Endothelial cell (in vitro differentiated cells): ENCODE results near the gene PAM. TPM values are rescaled to one million over a fixed set of nuclear protein-coding genes. Genes with fewer than 3 reads are reported as not detected.
"Not testable (repeated sequence)": the region's sequence is repeated elsewhere in the genome, so short reads cannot be mapped to it uniquely, and the experiment has no call there.

Experiments used
- DNase-seq: peaks from one replicate; pipeline ENCODE4 v3.0.0; 2021; ENCODE audit warnings: low spot score
- H3K27ac Mint-ChIP-seq: one replicate; pipeline ENCODE4 v1.8.0; 2021; ENCODE audit warnings: mixed read lengths, inconsistent platforms; ENCODE audit not compliant: unreplicated experiment
- H3K27me3 Mint-ChIP-seq: one replicate; pipeline ENCODE4 v1.8.0; 2021; ENCODE audit warnings: mild to moderate bottlenecking, moderate library complexity, mixed read lengths, inconsistent platforms; ENCODE audit not compliant: unreplicated experiment
- H3K36me3 Mint-ChIP-seq: one replicate; pipeline ENCODE4 v1.8.0; 2021; ENCODE audit warnings: mild to moderate bottlenecking, low read depth, mixed read lengths, inconsistent platforms; ENCODE audit not compliant: unreplicated experiment
- H3K4me1 Mint-ChIP-seq: one replicate; pipeline ENCODE4 v1.8.0; 2021; ENCODE audit warnings: mild to moderate bottlenecking, mixed read lengths, inconsistent platforms; ENCODE audit not compliant: unreplicated experiment
- H3K4me3 Mint-ChIP-seq: one replicate; pipeline ENCODE4 v1.8.0; 2021; ENCODE audit warnings: mild to moderate bottlenecking, mixed read lengths, inconsistent platforms; ENCODE audit not compliant: unreplicated experiment
- H3K9me3 Mint-ChIP-seq: one replicate; pipeline ENCODE4 v1.8.0; 2021; ENCODE audit warnings: mixed read lengths, inconsistent platforms; ENCODE audit not compliant: unreplicated experiment
- total RNA-seq: library from RNA; stranded (reverse); fragmentation: NEBNext Ultra II Directional; extraction: Animal tissue kit (Norgen Biotek cat#: 25700); gene quantifications from one replicate; pipeline ENCODE4 v1.2.1, GENCODE V29; 2021; ENCODE audit not compliant: unreplicated experiment
- TF ChIP-seq, protein P1 (sequence below): fragments of 200-600 bp; sonication (generic); IDR thresholded peaks from one replicate; pipeline ENCODE4 v1.5.0; 2021; ENCODE audit warnings: antibody characterized with exemption; ENCODE audit not compliant: unreplicated experiment

The PAM gene
- total RNA-seq, 1 donor from 2014 or later = 255 TPM

DNA sequence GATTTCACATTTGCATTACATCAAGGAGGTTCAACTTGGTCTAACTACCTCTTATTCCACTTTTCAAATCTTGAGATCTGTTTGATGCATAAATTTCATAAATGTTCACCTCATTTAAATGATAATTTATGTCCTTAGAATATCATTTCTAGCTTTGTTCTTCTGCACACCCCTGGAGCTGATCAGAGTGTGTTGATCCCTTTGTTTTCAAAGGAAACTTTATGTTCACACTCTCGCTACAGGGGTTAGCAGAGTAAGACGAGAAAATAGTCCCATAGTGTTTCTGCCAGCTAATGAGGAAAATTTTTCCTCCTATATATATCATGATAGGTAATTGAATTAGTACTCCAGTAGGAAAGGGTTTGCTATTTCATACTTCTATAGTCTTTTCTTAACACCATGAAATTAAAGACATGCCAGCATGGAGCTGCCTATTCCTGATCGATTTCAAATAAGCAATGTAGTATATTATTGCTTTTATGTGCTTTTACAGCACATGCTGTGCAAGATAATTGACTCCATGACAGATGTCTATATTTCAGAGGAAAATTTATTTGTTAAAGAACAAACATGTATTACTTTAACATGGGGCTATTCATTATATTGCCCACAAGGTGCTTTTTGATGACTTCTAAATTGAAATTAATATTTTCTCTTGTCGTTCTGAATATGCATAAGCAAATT lies 4.8 kb upstream of the PAM start:
- TF ChIP-seq, protein P1, sequence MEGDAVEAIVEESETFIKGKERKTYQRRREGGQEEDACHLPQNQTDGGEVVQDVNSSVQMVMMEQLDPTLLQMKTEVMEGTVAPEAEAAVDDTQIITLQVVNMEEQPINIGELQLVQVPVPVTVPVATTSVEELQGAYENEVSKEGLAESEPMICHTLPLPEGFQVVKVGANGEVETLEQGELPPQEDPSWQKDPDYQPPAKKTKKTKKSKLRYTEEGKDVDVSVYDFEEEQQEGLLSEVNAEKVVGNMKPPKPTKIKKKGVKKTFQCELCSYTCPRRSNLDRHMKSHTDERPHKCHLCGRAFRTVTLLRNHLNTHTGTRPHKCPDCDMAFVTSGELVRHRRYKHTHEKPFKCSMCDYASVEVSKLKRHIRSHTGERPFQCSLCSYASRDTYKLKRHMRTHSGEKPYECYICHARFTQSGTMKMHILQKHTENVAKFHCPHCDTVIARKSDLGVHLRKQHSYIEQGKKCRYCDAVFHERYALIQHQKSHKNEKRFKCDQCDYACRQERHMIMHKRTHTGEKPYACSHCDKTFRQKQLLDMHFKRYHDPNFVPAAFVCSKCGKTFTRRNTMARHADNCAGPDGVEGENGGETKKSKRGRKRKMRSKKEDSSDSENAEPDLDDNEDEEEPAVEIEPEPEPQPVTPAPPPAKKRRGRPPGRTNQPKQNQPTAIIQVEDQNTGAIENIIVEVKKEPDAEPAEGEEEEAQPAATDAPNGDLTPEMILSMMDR = no peak
- Mint-ChIP-seq H3K27ac (no peak overlapping the region), H3K9me3 (no peaks in the 10 kb centered on the region), H3K27me3 (peaks cover 14% of the 10 kb centered on the region), H3K36me3 (peaks cover 8% of the 10 kb centered on the region), H3K4me3 (no peak overlapping the region), H3K4me1 (peaks cover 10% of the 10 kb centered on the region)
- DNase-seq = no peak

DNA sequence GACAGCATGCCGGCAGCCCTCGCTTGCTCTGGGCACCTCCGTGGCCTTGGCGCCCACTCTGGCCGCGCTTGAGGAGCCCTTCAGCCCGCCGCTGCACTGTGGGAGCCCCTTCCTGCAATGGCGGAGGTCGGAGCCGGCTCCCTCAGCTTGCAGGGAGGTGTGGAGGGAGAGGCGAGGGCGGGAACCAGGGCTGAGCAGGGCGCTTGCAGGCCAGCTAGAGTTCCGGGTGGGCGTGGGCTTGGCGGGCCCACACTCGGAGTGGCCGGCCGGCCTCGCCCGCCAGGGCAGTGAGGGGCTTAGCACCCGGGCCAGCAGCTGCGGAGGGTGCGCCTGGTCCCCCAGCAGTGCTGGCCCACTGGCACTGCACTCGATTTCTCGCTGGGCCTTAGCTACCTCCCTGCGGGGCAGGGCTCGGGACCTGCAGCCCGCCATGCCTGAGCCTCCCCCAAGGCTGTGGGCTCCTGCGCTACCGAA lies 3.2 kb upstream of the PAM start:
- peaks cover 19% of the 10 kb centered on the region for H3K4me1 Mint-ChIP-seq
- H3K36me3 Mint-ChIP-seq = peaks cover 18% of the 10 kb centered on the region
- H3K4me3 Mint-ChIP-seq, H3K27ac Mint-ChIP-seq, DNase-seq, H3K9me3 Mint-ChIP-seq: not testable (repeated sequence)
- H3K27me3 Mint-ChIP-seq = peaks cover 18% of the 10 kb centered on the region

DNA sequence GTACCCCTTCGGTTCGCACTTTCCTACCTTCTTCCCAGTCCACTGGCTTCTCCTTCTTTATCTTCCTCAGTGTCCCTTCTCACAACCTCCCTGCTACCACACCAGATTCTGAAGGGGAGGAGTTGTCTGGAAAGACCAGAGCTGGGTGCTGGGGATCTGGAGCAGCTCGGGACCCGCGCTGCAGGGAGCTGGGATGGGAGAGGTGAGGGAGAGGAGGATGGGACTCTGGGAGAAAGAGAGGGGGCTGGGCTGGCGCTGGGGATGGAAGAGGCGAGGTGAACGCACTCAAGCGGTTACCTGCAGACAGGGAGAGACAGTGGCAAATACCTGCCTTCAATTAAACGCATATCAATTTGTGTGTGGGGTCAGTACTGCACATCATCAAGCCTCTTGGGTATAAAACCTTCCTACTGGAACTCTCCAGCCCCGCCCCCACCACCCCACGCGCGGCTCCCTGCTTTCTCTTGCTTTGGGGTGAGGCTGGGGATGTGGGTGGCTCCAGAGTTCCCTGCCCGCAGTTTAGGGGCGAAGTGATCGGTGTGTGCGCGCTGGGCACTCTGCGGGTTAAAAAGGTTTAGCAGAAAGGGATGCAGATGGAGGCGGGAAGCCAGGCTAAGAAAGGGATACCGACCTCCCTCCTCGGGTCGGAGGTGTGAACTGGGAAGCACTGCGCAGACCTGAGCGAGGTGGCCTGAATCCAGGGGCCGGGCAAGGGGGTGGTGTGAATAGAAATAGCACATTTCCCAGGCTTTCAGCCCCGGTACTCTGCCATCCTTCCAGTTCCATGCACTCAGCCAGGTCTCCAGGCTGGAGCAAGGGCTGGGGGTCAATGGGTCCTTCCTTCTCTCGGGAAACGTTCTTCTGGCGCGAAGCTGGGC lies 977 bp upstream of the PAM start:
- Mint-ChIP-seq H3K4me1 (peaks cover 12% of the 10 kb centered on the region), H3K27ac (peak overlapping the region; percentile 52), H3K36me3 (peaks cover 18% of the 10 kb centered on the region), H3K9me3 (no peaks in the 10 kb centered on the region), H3K27me3 (peaks cover 18% of the 10 kb centered on the region), H3K4me3 (peak overlapping the region; percentile 90)
- peak; percentile 42 for DNase-seq
- TF ChIP-seq, protein P1 = no peak

DNA sequence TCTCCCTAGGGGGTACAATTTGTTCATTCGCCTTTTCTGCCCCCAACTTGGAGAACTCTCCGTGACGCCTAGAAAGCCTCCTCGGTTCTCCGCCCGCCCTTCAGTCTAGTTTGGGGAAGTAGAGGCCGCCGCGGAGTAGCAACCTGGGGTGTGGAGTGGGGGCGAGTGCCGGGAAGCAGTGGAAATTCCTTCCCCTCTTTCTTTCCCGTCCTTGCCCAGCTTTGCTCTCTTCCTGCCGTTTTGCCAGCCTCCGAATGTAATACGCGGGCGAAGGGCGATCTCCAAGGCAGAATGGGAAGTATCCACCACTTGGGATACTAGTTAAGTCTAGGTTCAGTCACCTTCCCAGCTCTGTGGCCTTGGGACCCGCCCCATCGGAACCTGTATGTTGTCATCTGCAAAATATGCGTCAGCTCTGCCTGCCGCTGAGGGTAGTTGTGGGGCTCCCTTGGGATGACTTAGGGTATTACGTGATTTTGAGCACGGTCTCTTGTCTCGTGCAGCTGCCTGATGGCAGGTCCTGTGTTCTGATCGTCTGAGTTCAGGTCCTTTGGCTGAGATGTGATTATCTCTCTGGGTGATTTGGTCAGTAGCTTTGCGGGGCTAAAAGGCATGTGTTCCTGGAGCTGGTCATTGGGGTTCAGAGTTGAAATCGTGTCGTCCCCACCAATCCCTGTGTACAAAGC lies 724 bp downstream of the PAM start:
- no peaks in the 10 kb centered on the region for H3K9me3 Mint-ChIP-seq
- TF ChIP-seq, protein P1 = no peak
- peak overlapping the region; percentile 96 for H3K4me3 Mint-ChIP-seq
- peaks cover 18% of the 10 kb centered on the region for H3K27me3 Mint-ChIP-seq
- H3K4me1 Mint-ChIP-seq = peaks cover 14% of the 10 kb centered on the region
- H3K27ac Mint-ChIP-seq = peak overlapping the region; percentile 95
- peak; percentile 54 for DNase-seq
- H3K36me3 Mint-ChIP-seq = peaks cover 18% of the 10 kb centered on the region

DNA sequence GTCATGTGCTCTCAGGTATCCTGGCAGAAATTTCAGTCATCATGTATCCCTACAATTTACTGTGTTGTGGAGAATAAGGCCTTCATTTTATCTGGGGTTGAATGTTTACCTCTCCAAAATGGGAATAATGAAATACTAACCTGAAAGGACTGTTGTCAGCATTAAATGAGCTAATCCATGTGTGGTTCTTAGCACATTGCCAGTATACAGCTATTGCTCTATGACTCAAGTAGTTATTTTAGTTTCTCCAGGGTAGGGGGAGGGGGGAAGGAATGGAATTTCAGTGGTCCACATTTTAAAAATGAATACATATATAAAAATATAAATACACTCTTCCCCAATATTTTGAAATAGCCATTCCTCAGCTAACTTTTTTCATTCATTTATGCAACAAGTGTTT lies 3.5 kb downstream of the PAM start:
- Mint-ChIP-seq H3K27ac (no peak overlapping the region), H3K27me3 (peaks cover 7% of the 10 kb centered on the region), H3K4me1 (peaks cover 29% of the 10 kb centered on the region), H3K36me3 (peaks cover 10% of the 10 kb centered on the region), H3K9me3 (no peaks in the 10 kb centered on the region), H3K4me3 (no peak overlapping the region)
- DNase-seq = no peak
- TF ChIP-seq, protein P1 = no peak
